HG03064 (cell line): ENCODE measurements around the gene HBE1.

Experiments
- ATAC-seq: cut with Tn5 transposase; IDR thresholded peaks from one replicate; pipeline ENCODE4 v1.9.1; 2021; ENCODE audit warnings: low read depth; ENCODE audit not compliant: unreplicated experiment

HBE1 gene

DNA sequence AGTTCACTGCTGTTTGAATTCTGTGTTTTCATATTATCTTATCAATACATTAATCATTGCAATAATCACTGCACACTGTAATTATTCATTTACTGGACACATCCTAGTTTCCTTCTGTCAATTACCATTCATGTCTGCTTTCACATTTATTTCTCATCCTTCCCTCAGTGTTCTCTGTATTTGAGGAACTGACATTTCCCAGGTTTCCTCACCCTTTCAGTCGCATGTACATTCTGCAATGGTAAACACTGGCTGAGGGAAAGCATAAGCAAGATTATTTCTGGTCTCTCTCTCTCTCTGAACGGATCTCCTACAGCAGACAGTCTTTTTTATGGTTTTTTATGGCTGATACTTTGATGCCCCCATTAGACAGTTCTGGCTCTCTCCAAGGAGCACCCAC, 31.3 kb downstream of the HBE1 start:
- no peak for ATAC-seq

DNA sequence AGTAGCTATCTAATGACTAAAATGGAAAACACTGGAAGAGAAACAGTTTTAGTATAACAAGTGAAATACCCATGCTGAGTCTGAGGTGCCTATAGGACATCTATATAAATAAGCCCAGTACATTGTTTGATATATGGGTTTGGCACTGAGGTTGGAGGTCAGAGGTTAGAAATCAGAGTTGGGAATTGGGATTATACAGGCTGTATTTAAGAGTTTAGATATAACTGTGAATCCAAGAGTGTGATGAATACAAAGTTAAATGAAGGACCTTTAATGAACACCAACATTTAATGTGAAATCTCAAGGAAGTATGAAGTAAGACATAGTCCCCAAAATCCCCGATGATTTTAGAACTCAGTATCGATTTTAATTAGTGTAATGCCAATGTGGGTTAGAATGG, 32.3 kb downstream of the HBE1 start:
- no peak for ATAC-seq

DNA sequence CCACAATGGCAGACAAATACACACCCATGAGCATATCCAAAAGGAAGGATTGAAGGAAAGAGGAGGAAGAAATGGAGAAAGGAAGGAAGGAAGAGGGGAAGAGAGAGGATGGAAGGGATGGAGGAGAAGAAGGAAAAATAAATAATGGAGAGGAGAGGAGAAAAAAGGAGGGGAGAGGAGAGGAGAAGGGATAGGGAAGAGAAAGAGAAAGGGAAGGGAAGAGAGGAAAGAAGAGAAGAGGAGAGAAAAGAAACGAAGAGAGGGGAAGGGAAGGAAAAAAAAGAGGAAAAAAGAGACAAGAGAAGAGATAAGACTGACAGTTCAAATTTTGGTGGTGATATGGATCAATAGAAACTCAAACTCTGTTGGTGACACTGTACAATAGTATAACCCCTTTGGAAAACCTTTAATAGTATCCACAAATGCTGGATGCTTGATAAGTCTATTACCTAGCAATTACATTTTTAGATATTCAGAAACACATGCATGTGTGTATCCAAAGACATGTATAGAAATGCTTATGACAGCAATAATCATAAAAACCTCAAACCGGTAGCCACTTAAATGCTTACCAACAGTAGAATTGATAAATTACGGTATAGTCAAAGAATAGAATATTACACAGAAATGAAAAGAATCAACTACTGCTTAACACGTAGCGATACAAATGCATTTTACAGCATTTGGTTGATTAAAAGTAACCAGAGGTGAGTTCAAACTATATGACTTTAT, 34.2 kb downstream of the HBE1 start:
- ATAC-seq: no peak

DNA sequence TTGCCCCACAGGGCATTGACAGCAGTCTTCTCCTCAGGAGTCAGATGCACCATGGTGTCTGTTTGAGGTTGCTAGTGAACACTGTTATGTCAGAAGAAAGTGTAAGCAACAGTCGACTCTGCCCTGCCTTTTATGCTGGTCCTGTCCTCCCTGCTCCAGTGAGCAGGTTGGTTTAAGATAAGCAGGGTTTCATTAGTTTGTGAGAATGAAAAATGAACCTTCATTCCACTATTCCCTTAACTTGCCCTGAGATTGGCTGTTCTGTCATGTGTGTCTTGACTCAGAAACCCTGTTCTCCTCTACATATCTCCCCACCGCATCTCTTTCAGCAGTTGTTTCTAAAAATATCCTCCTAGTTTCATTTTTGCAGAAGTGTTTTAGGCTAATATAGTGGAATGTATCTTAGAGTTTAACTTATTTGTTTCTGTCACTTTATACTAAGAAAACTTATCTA, 35.3 kb downstream of the HBE1 start, which contains the start of gene HBD:
Gene HBD (minus strand): TSS at position 103 of the 454 bp plus-strand sequence. CDS start 50 bp downstream, at position 53.
- no peak for ATAC-seq

DNA sequence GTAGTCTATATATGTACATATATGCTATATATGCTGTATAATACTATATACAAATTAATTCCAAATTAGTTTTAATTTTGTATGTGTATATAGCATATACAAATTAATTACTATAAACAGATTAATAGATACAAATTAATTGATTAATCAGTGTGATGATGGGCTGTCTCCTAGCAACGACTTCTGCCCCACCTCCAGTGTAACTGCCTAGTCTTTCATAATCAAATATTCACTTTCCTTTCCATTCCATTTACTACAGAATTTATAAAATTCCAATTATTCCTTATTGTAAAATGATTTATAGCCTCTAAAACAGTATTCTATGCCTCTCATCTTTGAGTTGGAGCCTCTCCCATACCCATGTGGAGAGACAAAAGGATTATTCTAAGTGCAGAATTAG, 36.4 kb downstream of the HBE1 start:
- no peak for ATAC-seq

DNA sequence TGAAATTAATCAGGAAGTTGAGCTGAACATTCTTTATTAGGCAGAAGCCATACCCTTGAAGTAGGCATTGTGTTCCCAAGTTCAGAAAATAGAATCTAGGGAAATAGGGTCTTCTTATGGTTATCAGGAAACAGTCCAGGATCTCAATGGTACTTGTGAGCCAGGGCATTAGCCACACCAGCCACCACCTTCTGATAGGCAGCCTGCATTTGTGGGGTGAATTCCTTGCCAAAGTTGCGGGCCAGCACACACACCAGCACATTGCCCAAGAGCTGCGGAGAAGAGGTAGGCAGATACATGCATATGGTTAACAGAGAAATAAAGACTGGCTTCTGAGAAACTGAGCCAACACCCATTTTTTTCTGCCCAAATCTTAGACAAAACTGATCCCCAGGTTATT, 36.9 kb downstream of the HBE1 start:
- ATAC-seq: no peak

DNA sequence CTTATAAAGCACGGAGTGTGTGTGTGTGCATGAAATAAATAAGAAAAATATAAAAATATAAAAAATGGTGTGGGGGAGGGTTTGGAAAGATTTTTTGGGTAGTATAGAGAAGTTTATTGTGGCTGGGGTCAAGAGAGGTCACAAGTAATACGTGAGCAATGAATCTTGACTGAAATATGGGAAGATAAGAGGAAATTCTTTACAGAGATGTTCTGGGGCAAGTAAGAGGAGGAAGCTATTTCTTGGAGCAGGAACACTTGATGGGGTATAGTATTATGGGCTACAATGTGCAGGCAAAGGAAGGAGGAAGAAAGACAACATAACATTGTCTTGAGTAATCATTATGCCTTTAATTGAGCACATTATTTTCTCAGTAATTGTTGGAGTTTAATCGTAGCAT, 37.6 kb downstream of the HBE1 start:
- no peak for ATAC-seq

DNA sequence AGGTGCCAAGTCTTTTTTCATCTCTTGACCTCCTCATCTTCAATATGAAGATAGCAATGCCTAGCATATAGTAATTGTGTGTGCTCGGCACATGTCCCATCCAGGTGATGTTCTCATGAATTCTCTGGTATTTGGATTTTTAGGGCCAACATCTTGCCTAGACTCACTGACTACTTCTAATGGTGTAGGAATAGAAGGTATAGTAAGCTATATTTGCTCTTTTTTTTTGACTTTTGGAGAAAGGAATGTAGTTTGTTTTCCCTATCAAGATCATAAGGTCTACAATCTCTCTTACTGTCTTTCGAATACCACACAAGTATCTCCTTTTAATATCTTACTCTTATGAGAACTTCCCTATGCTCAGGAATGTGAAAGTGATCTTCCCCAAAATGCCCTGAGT, 38.6 kb downstream of the HBE1 start:
- ATAC-seq: no peak

DNA sequence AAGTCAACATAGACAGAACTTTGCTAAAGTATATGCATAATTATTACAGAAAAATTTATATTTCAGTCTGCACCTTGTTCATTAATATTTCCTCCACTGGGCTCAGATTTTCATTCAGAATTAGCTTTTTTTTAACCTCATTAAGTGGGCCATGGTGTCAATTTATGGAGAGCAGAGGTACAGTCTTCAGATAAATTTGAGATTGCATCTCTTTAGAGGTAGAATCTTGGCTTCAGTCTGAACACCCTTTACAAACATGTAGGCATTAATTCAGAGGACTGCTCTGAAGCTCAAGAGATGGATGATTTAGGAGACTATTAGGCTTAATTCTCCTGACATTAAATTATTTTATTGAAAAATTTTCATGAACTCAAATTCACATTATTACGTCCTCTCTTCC, 39.5 kb downstream of the HBE1 start:
- ATAC-seq: no peak

DNA sequence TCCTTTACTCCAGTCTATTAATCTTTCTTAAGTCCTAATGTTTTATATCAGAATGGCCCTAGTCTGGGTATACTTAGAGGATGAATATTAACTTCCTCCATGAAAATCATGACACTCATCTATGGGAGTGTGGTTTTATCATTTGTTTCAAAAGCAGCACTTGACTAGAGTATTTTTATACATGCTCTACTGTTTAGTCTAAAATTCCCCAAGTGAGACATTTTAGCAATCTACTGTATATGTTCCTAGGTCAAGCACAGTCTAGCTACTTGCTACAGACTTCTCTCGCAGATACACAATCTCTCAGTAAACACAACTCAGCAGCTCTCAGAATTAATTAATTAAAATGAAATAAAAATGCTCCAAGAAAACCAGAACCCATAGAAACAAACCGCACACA, 39.9 kb downstream of the HBE1 start:
- no peak for ATAC-seq

DNA sequence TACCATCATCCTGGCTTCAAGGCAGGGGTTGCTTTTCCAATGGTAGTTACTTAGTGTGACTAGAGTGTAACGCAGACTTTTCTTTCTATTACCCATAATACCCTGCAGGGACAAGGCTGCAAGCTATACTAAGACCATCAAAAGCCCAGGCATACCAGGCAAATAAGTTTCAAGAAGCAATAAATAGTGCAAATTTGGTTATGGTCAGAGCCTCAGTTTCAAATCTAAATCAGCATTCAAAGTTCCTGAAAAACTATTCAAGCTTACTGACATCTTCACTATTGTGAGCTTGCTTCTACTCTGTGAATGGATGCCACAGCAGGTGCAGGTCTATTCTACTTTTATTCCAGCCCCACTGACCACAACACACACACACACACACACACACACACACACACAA, 40.4 kb downstream of the HBE1 start:
- ATAC-seq: no peak

DNA sequence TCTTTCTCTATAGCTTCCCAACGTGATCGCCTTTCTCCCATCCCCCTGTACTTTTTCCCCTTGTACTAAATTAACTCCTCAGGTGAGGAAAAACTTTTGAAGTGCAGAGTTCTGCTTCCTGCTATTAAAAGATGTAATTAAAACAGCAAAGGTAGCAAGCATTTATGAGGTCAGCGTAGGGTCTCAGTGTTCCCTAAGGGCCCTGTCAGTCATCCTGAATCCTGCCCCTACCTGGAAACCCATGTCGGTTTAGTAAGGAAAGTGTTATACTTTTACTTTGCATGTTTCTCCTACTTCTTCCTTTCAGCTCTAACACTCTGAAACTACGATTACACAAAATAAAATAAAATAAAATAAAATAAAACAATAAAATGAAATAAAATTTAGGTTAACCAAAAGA, 41.6 kb downstream of the HBE1 start:
- no peak for ATAC-seq

DNA sequence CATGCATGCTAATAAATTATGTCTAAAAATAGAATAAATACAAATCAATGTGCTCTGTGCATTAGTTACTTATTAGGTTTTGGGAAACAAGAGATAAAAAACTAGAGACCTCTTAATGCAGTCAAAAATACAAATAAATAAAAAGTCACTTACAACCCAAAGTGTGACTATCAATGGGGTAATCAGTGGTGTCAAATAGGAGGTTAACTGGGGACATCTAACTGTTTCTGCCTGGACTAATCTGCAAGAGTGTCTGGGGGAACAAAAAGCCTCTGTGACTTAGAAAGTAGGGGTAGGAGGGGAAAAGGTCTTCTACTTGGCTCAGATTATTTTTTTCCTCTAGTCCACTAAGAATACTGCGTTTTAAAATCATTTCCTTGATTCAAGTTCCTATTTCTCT, 42.1 kb downstream of the HBE1 start:
- no peak for ATAC-seq

DNA sequence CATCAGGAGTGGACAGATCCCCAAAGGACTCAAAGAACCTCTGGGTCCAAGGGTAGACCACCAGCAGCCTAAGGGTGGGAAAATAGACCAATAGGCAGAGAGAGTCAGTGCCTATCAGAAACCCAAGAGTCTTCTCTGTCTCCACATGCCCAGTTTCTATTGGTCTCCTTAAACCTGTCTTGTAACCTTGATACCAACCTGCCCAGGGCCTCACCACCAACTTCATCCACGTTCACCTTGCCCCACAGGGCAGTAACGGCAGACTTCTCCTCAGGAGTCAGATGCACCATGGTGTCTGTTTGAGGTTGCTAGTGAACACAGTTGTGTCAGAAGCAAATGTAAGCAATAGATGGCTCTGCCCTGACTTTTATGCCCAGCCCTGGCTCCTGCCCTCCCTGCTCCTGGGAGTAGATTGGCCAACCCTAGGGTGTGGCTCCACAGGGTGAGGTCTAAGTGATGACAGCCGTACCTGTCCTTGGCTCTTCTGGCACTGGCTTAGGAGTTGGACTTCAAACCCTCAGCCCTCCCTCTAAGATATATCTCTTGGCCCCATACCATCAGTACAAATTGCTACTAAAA, 42.9 kb downstream of the HBE1 start, which contains the start of gene HBB:
Gene HBB (minus strand): TSS at position 340 of the 579 bp plus-strand sequence. CDS start 50 bp downstream, at position 290.
- no peak for ATAC-seq

DNA sequence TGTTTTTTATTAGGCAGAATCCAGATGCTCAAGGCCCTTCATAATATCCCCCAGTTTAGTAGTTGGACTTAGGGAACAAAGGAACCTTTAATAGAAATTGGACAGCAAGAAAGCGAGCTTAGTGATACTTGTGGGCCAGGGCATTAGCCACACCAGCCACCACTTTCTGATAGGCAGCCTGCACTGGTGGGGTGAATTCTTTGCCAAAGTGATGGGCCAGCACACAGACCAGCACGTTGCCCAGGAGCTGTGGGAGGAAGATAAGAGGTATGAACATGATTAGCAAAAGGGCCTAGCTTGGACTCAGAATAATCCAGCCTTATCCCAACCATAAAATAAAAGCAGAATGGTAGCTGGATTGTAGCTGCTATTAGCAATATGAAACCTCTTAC, 44.3 kb downstream of the HBE1 start:
- no peak for ATAC-seq

DNA sequence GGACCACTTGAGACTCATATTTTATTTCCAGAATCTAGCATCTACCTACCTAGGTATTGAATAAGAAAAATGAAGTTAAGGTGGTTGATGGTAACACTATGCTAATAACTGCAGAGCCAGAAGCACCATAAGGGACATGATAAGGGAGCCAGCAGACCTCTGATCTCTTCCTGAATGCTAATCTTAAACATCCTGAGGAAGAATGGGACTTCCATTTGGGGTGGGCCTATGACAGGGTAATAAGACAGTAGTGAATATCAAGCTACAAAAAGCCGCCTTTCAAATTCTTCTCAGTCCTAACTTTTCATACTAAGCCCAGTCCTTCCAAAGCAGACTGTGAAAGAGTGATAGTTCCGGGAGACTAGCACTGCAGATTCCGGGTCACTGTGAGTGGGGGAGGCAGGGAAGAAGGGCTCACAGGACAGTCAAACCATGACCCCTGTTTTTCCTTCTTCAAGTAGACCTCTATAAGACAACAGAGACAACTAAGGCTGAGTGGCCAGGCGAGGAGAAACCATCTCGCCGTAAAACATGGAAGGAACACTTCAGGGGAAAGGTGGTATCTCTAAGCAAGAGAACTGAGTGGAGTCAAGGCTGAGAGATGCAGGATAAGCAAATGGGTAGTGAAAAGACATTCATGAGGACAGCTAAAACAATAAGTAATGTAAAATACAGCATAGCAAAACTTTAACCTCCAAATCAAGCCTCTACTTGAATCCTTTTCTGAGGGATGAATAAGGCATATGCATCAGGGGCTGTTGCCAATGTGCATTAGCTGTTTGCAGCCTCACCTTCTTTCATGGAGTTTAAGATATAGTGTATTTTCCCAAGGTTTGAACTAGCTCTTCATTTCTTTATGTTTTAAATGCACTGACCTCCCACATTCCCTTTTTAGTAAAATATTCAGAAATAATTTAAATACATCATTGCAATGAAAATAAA, 44.9 kb downstream of the HBE1 start:
- no peak for ATAC-seq

DNA sequence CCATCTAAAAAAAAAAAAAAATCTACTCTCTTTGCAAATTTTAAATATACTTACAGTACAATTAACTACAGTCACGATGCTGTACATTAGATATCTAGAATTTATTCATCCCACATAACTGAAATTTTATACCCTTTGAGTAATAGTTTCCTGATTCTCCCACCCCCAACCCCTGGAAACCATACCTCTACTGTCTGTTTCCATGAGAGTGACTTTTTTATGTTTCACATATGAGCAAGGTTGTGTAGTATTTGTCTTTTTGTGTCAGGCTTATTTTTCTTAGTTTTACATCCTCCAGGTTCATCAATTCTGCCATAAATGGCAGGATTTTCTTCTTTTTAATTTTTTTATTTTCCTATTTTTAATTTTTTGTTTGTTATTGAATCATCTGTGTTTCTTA, 46.1 kb downstream of the HBE1 start:
- no peak for ATAC-seq

DNA sequence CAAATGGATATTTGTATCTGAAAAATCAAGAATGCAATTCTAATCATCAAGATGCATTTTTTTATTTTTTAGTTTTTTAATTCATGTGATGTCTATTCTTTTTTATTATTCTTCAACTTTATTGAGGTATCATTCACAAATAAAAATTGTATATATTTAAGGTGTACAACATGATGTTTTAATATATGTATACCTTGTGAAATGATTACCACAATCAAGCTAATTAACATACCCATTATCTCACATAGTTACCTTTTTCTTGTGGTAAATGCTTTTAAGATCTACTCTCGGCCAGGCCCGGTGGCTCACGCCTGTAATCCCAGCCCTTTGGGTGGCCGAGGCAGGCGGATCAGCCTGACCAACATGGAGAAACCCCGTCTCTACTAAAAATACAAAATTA, 46.6 kb downstream of the HBE1 start:
- ATAC-seq: no peak
